Common myeloid progenitor, CD34-positive (primary cell): ENCODE results near the gene SLC4A1AP.

Experiments used
- CTCF ChIA-PET: fragments of 350-600 bp; sonication (Branson Sonifier 250); formaldehyde crosslinking; loops from one replicate; lab custom pipeline; 2021; ENCODE audit warnings: antibody characterized with exemption; lab: Charles Lee
- POLR2A ChIA-PET: fragments of 350-600 bp; sonication (Branson Sonifier 250); formaldehyde crosslinking; loops from one replicate; lab custom pipeline; 2021; ENCODE audit warnings: antibody characterized with exemption; lab: Charles Lee
- DNase-seq, 3 donors: peaks; one replicate each; pipeline versions ENCODE4 v3.0.0 to v3.0.0-alpha.2; 2013
- H3K27ac ChIP-seq, 2 experiments: 1 replicate in 1 of 2; 2 replicates in 1 of 2; pipeline ENCODE4 v1.7.0; 2013; ENCODE audit warnings: inconsistent platforms in 2 of 2, low read length in 2 of 2, mild to moderate bottlenecking in 2 of 2, low read depth in 1 of 2, moderate library complexity in 1 of 2; ENCODE audit not compliant: severe bottlenecking in 2 of 2, insufficient read depth in 1 of 2, poor library complexity in 1 of 2
- H3K27me3 ChIP-seq, 5 experiments: replicated peaks in 2 of 5; 1 replicate in 3 of 5; 2 replicates in 2 of 5; pipeline versions ENCODE4 v1.6.1 to v1.7.0; 2013; ENCODE audit warnings: low read length in 4 of 5, mild to moderate bottlenecking in 2 of 5, moderate library complexity in 2 of 5, inconsistent platforms in 1 of 5; ENCODE audit not compliant: insufficient read depth in 5 of 5, control insufficient read depth in 4 of 5
- H3K36me3 ChIP-seq, 4 experiments: 1 replicate in 2 of 4; 2 replicates in 2 of 4; pipeline versions ENCODE4 v1.6.1 to v1.7.0; 2013; ENCODE audit warnings: low read length in 3 of 4, control low read depth in 1 of 4, mild to moderate bottlenecking in 1 of 4; ENCODE audit not compliant: control insufficient read depth in 4 of 4, insufficient read depth in 4 of 4
- H3K4me1 ChIP-seq, 4 experiments: 1 replicate in 3 of 4; 2 replicates in 1 of 4; pipeline versions ENCODE4 v1.6.1 to v1.7.1; 2013; ENCODE audit warnings: low read length in 3 of 4, mild to moderate bottlenecking in 3 of 4, control low read depth in 1 of 4, inconsistent platforms in 1 of 4, moderate library complexity in 1 of 4; ENCODE audit not compliant: control insufficient read depth in 4 of 4, insufficient read depth in 4 of 4; ENCODE audit errors: control extremely low read depth in 1 of 4
- H3K4me3 ChIP-seq, 7 experiments: 1 replicate in 4 of 7; 2 replicates in 3 of 7; pipeline versions ENCODE4 v1.5.1 to v1.7.0; 2013; ENCODE audit warnings: mild to moderate bottlenecking in 7 of 7, low read length in 6 of 7, moderate library complexity in 6 of 7, inconsistent platforms in 2 of 7, low read depth in 2 of 7, control low read depth in 1 of 7; ENCODE audit not compliant: insufficient read depth in 4 of 7, control insufficient read depth in 1 of 7; ENCODE audit errors: extremely low read depth in 1 of 7
- H3K9me3 ChIP-seq, 5 experiments: 1 replicate in 4 of 5; 2 replicates in 1 of 5; pipeline versions ENCODE4 v1.6.1 to v1.7.1; 2013; ENCODE audit warnings: low read length in 4 of 5, mild to moderate bottlenecking in 2 of 5, inconsistent platforms in 1 of 5, low read depth in 1 of 5, moderate library complexity in 1 of 5; ENCODE audit not compliant: control insufficient read depth in 4 of 5, insufficient read depth in 2 of 5; ENCODE audit errors: control extremely low read depth in 1 of 5
- WGBS: methylation state at CpG from one replicate; pipeline ENCODE4 v1.1.5; 2013; ENCODE audit not compliant: insufficient coverage; 5-methylcytosine and 5-hydroxymethylcytosine counted together

Gene SLC4A1AP

DNA sequence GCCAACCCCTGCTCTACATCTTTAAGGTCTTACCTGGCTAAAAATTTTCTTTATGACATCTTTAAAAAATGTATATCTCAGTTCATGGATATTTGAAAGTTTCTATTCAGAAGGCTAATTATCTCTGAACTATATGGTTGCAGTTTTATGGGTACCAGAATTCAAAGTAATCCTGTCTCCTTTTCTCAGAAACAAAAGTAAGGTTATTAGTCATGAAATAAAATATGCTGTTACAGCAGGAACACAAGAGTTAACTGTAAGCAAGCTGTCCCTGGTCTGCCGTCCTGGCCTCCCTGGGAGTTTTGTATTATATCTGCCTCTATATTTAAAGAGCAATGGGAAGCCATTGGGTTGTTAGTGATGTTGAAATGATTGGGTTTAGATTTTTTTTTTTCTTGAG is 34.0 kb downstream of the SLC4A1AP start:
- no peak for DNase-seq
- Histone ChIP-seq H3K9me3 (no peaks in the 10 kb centered on the region), H3K4me3 (no peak overlapping the region), H3K36me3 (peaks cover 17 to 30% (median 21%) of the 10 kb centered on the region in 4 experiments), H3K27ac (no peak overlapping the region), H3K27me3 (no peaks in the 10 kb centered on the region), H3K4me1 (no peaks in the 10 kb centered on the region)
- 89% methylated on average over 1 of the region's 1 CpG for WGBS
- ChIA-PET POLR2A (no interaction called here), CTCF (interaction anchor here (1.1 kb wide), 1 partner anchor 8 kb away, joined by 3 read pairs; no protein-coding TSS in a partner anchor)

DNA sequence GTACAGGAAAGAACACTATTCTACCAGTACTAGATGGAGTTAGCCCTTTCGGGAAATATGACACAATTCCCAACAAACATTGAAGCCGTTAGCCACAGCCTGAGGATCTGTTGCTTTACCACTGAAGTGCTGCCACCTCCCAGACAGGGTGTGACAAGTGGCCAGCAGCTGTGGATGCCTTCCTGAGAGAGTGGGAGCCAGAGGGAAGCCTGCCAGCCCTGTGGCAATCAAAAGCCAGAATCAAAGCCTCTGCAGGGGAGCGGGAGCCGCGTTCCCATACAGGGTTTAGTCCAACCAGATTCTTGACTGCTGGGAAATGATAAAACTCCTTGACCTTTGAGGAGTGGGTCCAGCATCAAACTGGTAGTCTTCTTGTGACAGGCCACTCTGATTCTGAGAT is 38.0 kb downstream of the SLC4A1AP start:
- WGBS, result 93% methylated on average over 2 of the region's 5 CpGs
- Histone ChIP-seq H3K27ac (no peak overlapping the region), H3K36me3 (peaks cover 0 to 7% (median 4%) of the 10 kb centered on the region in 4 experiments), H3K27me3 (no peaks in the 10 kb centered on the region), H3K9me3 (no peaks in the 10 kb centered on the region), H3K4me3 (no peak overlapping the region), H3K4me1 (peaks cover 0 to 7% (median 1%) of the 10 kb centered on the region in 4 experiments)
- ChIA-PET CTCF (interaction anchor here (3.6 kb wide), 1 partner anchor 19 kb away, joined by 19 read pairs; no protein-coding TSS in a partner anchor), POLR2A (no interaction called here)
- DNase-seq, result no peak

DNA sequence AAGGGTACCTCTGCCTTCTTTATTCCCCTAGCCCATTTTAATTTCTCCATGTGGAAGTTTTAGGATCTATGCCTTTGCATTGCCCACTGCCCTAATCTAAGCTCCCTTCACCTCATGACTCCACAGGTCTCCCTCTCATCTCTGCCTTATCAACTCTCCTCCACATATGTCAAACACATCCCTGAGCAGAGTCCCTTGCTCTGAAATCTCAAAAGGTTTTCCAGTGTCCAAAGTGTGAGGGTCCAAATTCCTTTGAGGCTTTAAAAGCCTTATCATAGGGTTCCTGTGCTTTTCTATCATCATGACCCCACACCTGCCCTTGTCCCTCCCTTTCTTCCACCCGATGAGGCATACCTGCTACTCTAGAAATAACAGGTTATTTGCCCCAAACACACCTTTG is 38.6 kb downstream of the SLC4A1AP start:
- Histone ChIP-seq H3K36me3 (peaks cover 0 to 6% (median 4%) of the 10 kb centered on the region in 4 experiments), H3K27ac (no peak overlapping the region), H3K9me3 (no peaks in the 10 kb centered on the region), H3K4me1 (peaks cover 0 to 7% (median 1%) of the 10 kb centered on the region in 4 experiments), H3K4me3 (no peak overlapping the region), H3K27me3 (no peaks in the 10 kb centered on the region)
- ChIA-PET CTCF (no interaction called here), POLR2A (no interaction called here)
- DNase-seq, result no peak
- 100% methylated on average over 1 of the region's 1 CpG for WGBS

DNA sequence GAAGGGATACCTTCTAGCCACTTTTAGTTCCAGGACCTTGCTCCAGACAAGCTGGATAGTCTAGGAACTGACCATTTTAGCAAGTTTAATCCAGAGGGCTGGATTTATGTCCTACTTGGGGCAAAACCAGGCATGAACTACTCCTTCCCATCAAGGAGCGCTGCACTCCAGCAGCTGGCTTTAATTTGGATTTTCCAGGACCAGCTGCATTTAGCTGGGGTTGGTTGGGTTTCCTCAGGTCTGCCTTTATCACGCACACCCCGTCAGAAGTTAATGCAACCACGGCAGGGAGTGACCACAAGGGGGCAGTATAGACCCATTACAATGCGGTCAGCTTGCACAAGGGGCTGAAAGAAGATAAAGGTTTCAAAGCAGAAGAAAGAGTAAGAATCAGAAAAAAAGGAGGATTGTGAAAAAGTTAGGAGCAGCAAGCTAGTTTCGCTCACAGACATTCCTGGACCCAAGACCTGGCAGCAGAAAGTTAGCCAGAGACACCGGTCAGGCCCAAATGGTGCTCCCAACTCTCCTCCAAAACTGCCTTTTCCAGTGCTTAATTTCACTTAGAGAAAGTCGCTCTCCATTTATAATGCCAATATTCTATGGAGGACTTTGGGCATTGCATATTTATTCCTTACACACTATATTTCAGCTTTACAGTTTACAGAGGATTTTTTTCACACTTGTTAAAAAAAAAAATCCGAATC is 40.1 kb downstream of the SLC4A1AP start:
- Histone ChIP-seq H3K27ac (no peak overlapping the region), H3K4me1 (peaks cover 0 to 7% (median 1%) of the 10 kb centered on the region in 4 experiments), H3K27me3 (peaks cover 0 to 2% (median 0%) of the 10 kb centered on the region in 5 experiments), H3K9me3 (no peaks in the 10 kb centered on the region), H3K36me3 (no peaks in the 10 kb centered on the region), H3K4me3 (no peak overlapping the region)
- 4% methylated on average over 3 of the region's 9 CpGs for WGBS
- ChIA-PET POLR2A (interaction anchor here (0.9 kb wide), 1 partner anchor 572 kb away, joined by 3 read pairs; no protein-coding TSS in a partner anchor), CTCF (interaction anchor here (0.8 to 2.5 kb wide), 22 partner anchors 9 to 802 kb away, joined by 3 to 14 read pairs (median 4); partner anchors contain the start of gene PLB1)
- peak; percentile 85 to 95 (median 90) for DNase-seq

DNA sequence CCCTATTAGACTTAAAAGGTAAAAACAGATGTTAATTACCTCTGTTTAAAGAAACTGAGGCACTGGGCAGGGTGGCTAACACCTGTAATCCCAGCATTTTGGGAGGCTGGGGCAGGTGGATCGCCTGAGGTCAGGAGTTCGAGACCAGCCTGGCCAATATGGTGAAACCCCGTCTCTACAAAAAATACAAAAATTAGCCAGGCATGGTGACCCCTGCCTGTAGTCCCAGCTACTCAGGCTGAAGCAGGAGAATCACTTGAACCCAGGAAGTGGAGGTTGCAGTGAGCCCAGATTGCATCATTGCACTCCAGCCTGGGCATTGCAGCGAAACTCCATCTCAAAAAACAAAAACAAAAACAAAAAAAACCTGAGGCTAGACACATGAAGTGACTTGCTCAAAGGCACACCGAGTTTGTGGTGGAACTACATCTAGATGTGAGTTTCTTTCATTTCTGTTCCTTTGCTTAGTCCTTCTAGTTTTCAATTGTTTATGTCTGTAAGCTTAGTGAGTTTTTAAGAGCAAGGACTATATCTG is 40.7 kb downstream of the SLC4A1AP start:
- Histone ChIP-seq H3K27ac (no peak overlapping the region), H3K4me3 (no peak overlapping the region), H3K27me3 (peaks cover 0 to 2% (median 0%) of the 10 kb centered on the region in 5 experiments), H3K36me3 (no peaks in the 10 kb centered on the region), H3K9me3 (no peaks in the 10 kb centered on the region), H3K4me1 (peaks cover 0 to 7% (median 1%) of the 10 kb centered on the region in 4 experiments)
- ChIA-PET POLR2A (interaction anchor here (0.9 kb wide), 1 partner anchor 572 kb away, joined by 3 read pairs; no protein-coding TSS in a partner anchor), CTCF (interaction anchor here (0.5 to 2.5 kb wide), 26 partner anchors 9 to 801 kb away, joined by 3 to 14 read pairs (median 4); partner anchors contain the start of gene PLB1)
- 100% methylated on average over 4 of the region's 5 CpGs for WGBS
- DNase-seq, result no peak

DNA sequence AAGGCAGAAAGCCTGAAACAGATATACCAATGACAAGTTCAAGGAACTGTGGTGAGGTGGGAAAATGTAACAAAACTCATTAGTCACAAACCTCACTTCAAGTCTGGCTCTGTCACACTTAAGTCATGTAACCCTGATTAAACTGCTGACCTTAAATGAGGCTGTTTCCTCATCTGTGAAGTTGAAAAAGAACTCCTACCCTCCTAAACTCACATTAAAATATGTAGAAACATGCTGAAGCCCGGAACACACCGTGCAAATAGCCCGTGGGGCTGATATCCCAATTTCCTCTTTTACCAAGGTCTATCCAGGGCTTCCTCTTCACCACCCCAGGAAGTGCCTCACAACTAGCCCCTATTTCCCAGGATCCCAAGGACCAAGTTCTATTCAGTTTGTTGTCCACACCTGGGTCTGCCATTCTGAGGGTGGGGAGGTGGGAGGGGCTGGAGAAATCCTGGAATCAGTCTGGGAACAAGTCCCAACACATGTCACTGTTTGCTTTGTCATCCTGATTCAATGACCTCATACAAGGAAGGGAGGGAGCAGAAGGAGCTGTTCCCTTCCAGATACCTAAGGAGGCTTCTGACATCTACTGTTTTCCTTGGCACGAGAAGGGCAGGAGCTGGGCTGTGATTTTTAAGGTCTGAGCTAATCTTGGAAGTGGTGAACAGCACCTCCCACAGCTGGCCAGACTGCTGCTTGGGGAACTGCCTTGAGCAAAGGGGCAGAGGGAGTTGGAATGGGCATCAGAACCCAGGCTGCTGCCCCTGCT is 42.3 kb downstream of the SLC4A1AP start:
- Histone ChIP-seq H3K4me3 (no peak overlapping the region), H3K9me3 (no peaks in the 10 kb centered on the region), H3K4me1 (peaks cover 0 to 7% (median 1%) of the 10 kb centered on the region in 4 experiments), H3K27ac (no peak overlapping the region), H3K36me3 (no peaks in the 10 kb centered on the region), H3K27me3 (peaks cover 0 to 2% (median 0%) of the 10 kb centered on the region in 5 experiments)
- DNase-seq, result peak in 2 of 3 donors; percentile 18 to 42
- WGBS, result 80% methylated on average over 1 of the region's 4 CpGs
- POLR2A ChIA-PET, result interaction anchor here (0.6 kb wide), 1 partner anchor 616 kb away, joined by 4 read pairs; no protein-coding TSS in a partner anchor
- CTCF ChIA-PET, result interaction anchor here (0.6 to 2.0 kb wide), 7 partner anchors 8 to 763 kb away, joined by 3 to 7 read pairs (median 4); no protein-coding TSS in a partner anchor
